ENCODE data around the gene VRK3. TPM values are rescaled to one million over a fixed set of nuclear protein-coding genes. Genes with fewer than 3 reads are reported as not detected.

The VRK3 gene
- polyA plus RNA-seq, 1 donor from 2014 or later, result 47.3 TPM

GRCh38 chr19:49953416-49953815 lies 71.8 kb downstream of the VRK3 start:
- Histone ChIP-seq H3K4me3 (ENCODE audit: low read length) (no peak overlapping the region), H3K9me2 (ENCODE audit: insufficient read depth, low read length) (no peaks in the 10 kb centered on the region), H3F3A (ENCODE audit: insufficient read depth, low read length, poor library complexity, severe bottlenecking) (no peaks in the 10 kb centered on the region), H4K20me1 (ENCODE audit: insufficient read depth) (no peaks in the 10 kb centered on the region), H3K27ac (ENCODE audit: low read length) (no peak overlapping the region), H3K9ac (ENCODE audit: low read length) (no peak overlapping the region), H3K36me3 (ENCODE audit: insufficient read depth, low read length) (no peaks in the 10 kb centered on the region), H3K27me3 (ENCODE audit: insufficient read depth, low read depth, low read length) (no peaks in the 10 kb centered on the region), H2AFZ (ENCODE audit: low read depth, low read length) (no peak overlapping the region), H3K4me2 (ENCODE audit: low read length) (no peak overlapping the region), H3K79me2 (replicated peaks; ENCODE audit: insufficient read depth, low read length) (no peaks in the 10 kb centered on the region), H3K9me3 (ENCODE audit: low read length) (no peaks in the 10 kb centered on the region)
- TF ChIP-seq EZH2 (IDR thresholded peaks at IDR 0.05; ENCODE audit: borderline replicate concordance, insufficient read depth, low read length, poor library complexity, severe bottlenecking) (no peak), POLR2AphosphoS5 (IDR thresholded peaks at IDR 0.05) (no peak), SMC3 (conservative IDR thresholded peaks at IDR 0.05; ENCODE audit: poor library complexity) (no peak), CTCF (IDR thresholded peaks at IDR 0.05; ENCODE audit: poor library complexity, severe bottlenecking) (no peak)

GRCh38 chr19:49952906-49953305 lies 72.3 kb downstream of the VRK3 start:
- Histone ChIP-seq H3K4me3 (ENCODE audit: low read length) (no peak overlapping the region), H4K20me1 (ENCODE audit: insufficient read depth) (no peaks in the 10 kb centered on the region), H3K27ac (ENCODE audit: low read length) (no peak overlapping the region), H3K79me2 (replicated peaks; ENCODE audit: insufficient read depth, low read length) (no peaks in the 10 kb centered on the region), H3K9me2 (ENCODE audit: insufficient read depth, low read length) (no peaks in the 10 kb centered on the region), H3K27me3 (ENCODE audit: insufficient read depth, low read depth, low read length) (no peaks in the 10 kb centered on the region), H3K36me3 (ENCODE audit: insufficient read depth, low read length) (no peaks in the 10 kb centered on the region), H2AFZ (ENCODE audit: low read depth, low read length) (no peak overlapping the region), H3F3A (ENCODE audit: insufficient read depth, low read length, poor library complexity, severe bottlenecking) (no peaks in the 10 kb centered on the region), H3K9ac (ENCODE audit: low read length) (no peak overlapping the region), H3K4me2 (ENCODE audit: low read length) (no peak overlapping the region), H3K9me3 (ENCODE audit: low read length) (no peaks in the 10 kb centered on the region)
- no peak for TF ChIP-seq EZH2 (IDR thresholded peaks at IDR 0.05; ENCODE audit: borderline replicate concordance, insufficient read depth, low read length, poor library complexity, severe bottlenecking)
- TF ChIP-seq TAF1 (IDR thresholded peaks at IDR 0.05; ENCODE audit: low read depth), result no peak
- no peak for TF ChIP-seq POLR2AphosphoS5 (IDR thresholded peaks at IDR 0.05)
- TF ChIP-seq CTCF (IDR thresholded peaks at IDR 0.05; ENCODE audit: poor library complexity, severe bottlenecking), result no peak
- TF ChIP-seq RAD21 (conservative IDR thresholded peaks at IDR 0.05), result no peak
- no peak for TF ChIP-seq REST (IDR thresholded peaks at IDR 0.05; ENCODE audit: borderline replicate concordance)
- TF ChIP-seq SMC3 (conservative IDR thresholded peaks at IDR 0.05; ENCODE audit: poor library complexity), result no peak
- no peak for TF ChIP-seq EP300 (conservative IDR thresholded peaks at IDR 0.05; ENCODE audit: poor library complexity, severe bottlenecking)
- no peak for TF ChIP-seq MXI1 (conservative IDR thresholded peaks at IDR 0.05; ENCODE audit: poor library complexity, severe bottlenecking)

Data from neural cell (in vitro differentiated cells).